Natural killer cell (primary cell): ENCODE measurements around the gene DUS2. TPM values are rescaled to one million over a fixed set of nuclear protein-coding genes. Genes with fewer than 3 reads are reported as not detected.
A peak's percentile ranks its signal among the peaks of the same experiment; 100 is the strongest.

ENCODE experiments used
- ATAC-seq, 3 donors: fragments of 150-1000 bp in 2 of 3; fragments of 200-7000 bp in 1 of 3; cut with Tn5 transposase; 1 replicate in 1 of 3; 2 replicates in 2 of 3; pipeline ENCODE4 v1.10.0; 2021; ENCODE audit warnings: mild to moderate bottlenecking in 2 of 3, moderate library complexity in 2 of 3
- DNase-seq, 2 donors: peaks; one replicate each; pipeline versions ENCODE4 v3.0.0 to v3.0.0-alpha.2; 2013 to 2021; ENCODE audit warnings: mixed read lengths in 1 of 2
- H3K27ac ChIP-seq: one replicate; pipeline ENCODE4 v1.5.1; 2013; ENCODE audit warnings: mild to moderate bottlenecking, low read length
- H3K27me3 ChIP-seq: one replicate; pipeline ENCODE4 v1.6.1; 2013; ENCODE audit warnings: low read length; ENCODE audit not compliant: control insufficient read depth, insufficient read depth
- H3K36me3 ChIP-seq: one replicate; pipeline ENCODE4 v1.6.1; 2013; ENCODE audit warnings: low read length; ENCODE audit not compliant: control insufficient read depth, insufficient read depth
- H3K4me1 ChIP-seq: one replicate; pipeline ENCODE4 v1.6.1; 2013; ENCODE audit warnings: low read length; ENCODE audit not compliant: control insufficient read depth, insufficient read depth
- H3K4me3 ChIP-seq: one replicate; pipeline ENCODE4 v1.5.1; 2013; ENCODE audit warnings: low read length
- H3K9me3 ChIP-seq: one replicate; pipeline ENCODE4 v1.6.1; 2013; ENCODE audit warnings: low read length; ENCODE audit not compliant: control insufficient read depth, insufficient read depth
- H3K27ac Mint-ChIP-seq, 2 donors: one replicate each; pipeline ENCODE4 v1.8.0; 2022; ENCODE audit warnings: mild to moderate bottlenecking in 2 of 2, mixed read lengths in 2 of 2, moderate library complexity in 1 of 2
- H3K27me3 Mint-ChIP-seq, 2 donors: one replicate each; pipeline ENCODE4 v1.8.0; 2022; ENCODE audit warnings: low read depth in 2 of 2, mixed read lengths in 2 of 2
- H3K36me3 Mint-ChIP-seq: one replicate; pipeline ENCODE4 v1.8.0; 2022; ENCODE audit warnings: mixed read lengths
- H3K4me1 Mint-ChIP-seq, 2 donors: one replicate each; pipeline ENCODE4 v1.8.0; 2022; ENCODE audit warnings: mixed read lengths in 2 of 2
- H3K4me3 Mint-ChIP-seq: one replicate; pipeline ENCODE4 v1.8.0; 2022; ENCODE audit warnings: mild to moderate bottlenecking, moderate library complexity, mixed read lengths
- H3K9me3 Mint-ChIP-seq, 2 donors: one replicate each; pipeline ENCODE4 v1.8.0; 2022; ENCODE audit warnings: mixed read lengths in 2 of 2
- WGBS: methylation state at CpG from one replicate; pipeline ENCODE4 v1.1.7; 2013; ENCODE audit warnings: missing lambda C conversion rate; ENCODE audit not compliant: insufficient coverage; 5-methylcytosine and 5-hydroxymethylcytosine counted together
- intact Hi-C: fragments of 100-400 bp; cut with micrococcal nuclease; formaldehyde crosslinking; loops from one replicate; pipeline ENCODE4 v1.14.2; 2022
- total RNA-seq, 4 donors: library from RNA; stranded (reverse); fragments of 120-200 nt in 1 of 4; gene quantifications; one replicate each; pipeline versions ENCODE4 v1.2.3 to v1.2.4, GENCODE V29; 2013 to 2022
- TF ChIP-seq, protein P1 (sequence below): fragments of 200-600 bp; IDR thresholded peaks from one replicate; pipeline ENCODE4 v1.8.0; 2022; ENCODE audit warnings: antibody characterized with exemption

The DUS2 gene
- total RNA-seq, 3 donors from 2014 or later (not counting 1 experiment from before 2014, with no cell fraction given) = 21.6 to 24.2 (median 22.7) TPM

DNA sequence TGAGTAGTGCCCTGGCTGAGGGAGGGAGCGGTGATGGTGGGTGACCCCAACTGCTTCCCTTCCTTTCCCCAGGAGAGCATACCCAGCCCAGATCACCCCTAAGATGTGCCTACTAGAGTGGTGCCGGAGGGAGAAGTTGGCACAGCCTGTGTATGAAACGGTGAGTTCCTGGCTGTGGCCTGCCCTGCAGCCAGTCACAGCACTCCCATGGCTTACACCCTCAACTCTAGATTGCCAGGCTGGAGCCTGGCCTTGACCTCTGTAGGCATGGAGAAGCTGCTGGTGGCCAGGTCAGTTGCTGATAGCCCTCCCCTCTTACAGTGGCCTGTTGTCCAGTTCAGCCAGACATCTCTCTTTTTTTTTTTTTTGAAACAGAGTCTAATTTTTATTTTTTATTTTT, 53.5 kb downstream of the DUS2 start:
- H3K36me3 ChIP-seq = peaks cover 25% of the 10 kb centered on the region
- H3K4me3 Mint-ChIP-seq = peak overlapping the region; percentile 57
- TF ChIP-seq, protein P1, sequence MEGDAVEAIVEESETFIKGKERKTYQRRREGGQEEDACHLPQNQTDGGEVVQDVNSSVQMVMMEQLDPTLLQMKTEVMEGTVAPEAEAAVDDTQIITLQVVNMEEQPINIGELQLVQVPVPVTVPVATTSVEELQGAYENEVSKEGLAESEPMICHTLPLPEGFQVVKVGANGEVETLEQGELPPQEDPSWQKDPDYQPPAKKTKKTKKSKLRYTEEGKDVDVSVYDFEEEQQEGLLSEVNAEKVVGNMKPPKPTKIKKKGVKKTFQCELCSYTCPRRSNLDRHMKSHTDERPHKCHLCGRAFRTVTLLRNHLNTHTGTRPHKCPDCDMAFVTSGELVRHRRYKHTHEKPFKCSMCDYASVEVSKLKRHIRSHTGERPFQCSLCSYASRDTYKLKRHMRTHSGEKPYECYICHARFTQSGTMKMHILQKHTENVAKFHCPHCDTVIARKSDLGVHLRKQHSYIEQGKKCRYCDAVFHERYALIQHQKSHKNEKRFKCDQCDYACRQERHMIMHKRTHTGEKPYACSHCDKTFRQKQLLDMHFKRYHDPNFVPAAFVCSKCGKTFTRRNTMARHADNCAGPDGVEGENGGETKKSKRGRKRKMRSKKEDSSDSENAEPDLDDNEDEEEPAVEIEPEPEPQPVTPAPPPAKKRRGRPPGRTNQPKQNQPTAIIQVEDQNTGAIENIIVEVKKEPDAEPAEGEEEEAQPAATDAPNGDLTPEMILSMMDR = no peak
- 69% methylated on average over 2 of the region's 3 CpGs for WGBS
- no peaks in the 10 kb centered on the region for H3K9me3 ChIP-seq
- no peaks in the 10 kb centered on the region for H3K27me3 ChIP-seq
- DNase-seq (no peak), ATAC-seq (no peak)
- H3K36me3 Mint-ChIP-seq = peaks cover 7% of the 10 kb centered on the region
- peaks cover 73 to 81% of the 10 kb centered on the region in 2 donors for H3K4me1 Mint-ChIP-seq
- peaks cover 100% of the 10 kb centered on the region for H3K4me1 ChIP-seq
- H3K27me3 Mint-ChIP-seq = no peaks in the 10 kb centered on the region
- intact Hi-C loops = no loop called here
- no peaks in the 10 kb centered on the region for H3K9me3 Mint-ChIP-seq
- peak overlapping the region; percentile 94 to 96 for H3K27ac Mint-ChIP-seq
- H3K27ac ChIP-seq = peak overlapping the region; percentile 73
- no peak overlapping the region for H3K4me3 ChIP-seq

DNA sequence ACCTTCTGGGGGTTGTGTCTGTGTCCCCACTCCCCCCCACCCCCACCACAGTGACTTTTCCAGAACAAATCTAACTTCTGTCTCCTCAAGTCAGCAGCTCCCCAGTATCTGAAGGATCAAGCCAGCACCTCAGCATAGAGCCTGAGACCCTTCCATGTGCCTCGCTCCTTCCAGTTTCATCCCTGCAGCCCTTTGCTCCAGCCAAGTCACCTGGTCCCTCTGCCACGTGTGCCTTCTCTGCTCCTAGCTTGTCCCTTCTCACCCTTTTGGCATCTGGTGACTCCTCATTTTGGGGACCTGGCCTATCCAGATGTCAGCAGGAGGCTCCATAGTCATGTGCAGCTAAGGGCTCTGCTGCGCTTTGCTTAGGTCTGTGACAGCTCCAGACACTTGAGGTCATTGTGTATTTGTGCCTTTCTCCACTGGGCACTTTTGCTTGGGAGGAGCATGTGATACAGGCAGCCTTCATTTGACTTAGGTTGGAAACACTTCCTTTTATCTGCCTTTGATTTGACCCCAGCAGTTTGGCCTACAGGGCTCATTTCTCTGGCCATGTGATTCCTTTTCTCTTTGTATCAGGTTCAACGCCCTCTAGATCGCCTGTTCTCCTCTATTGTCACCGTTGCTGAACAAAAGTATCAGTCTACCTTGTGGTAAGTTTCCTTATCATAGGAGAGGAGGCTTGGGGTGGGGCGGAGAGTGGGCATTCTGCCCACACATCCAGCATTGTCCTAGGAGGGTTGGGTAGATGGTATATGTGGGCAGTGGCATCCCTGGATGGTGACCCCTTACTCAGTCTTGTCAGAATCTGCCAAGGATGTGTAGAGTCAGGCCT, 55.0 kb downstream of the DUS2 start:
- no peak overlapping the region for H3K4me3 ChIP-seq
- ATAC-seq (no peak), DNase-seq (no peak)
- Mint-ChIP-seq H3K9me3 (no peaks in the 10 kb centered on the region), H3K36me3 (peaks cover 7% of the 10 kb centered on the region), H3K27ac (peak overlapping the region; percentile 81 to 93), H3K27me3 (no peaks in the 10 kb centered on the region), H3K4me3 (peak overlapping the region; percentile 58), H3K4me1 (peaks cover 80 to 82% of the 10 kb centered on the region in 2 donors)
- 88% methylated on average over 5 of the region's 7 CpGs for WGBS
- peaks cover 21% of the 10 kb centered on the region for H3K36me3 ChIP-seq
- peaks cover 100% of the 10 kb centered on the region for H3K4me1 ChIP-seq
- intact Hi-C loops = no loop called here
- TF ChIP-seq, protein P1 = no peak
- H3K27ac ChIP-seq = peak overlapping the region; percentile 82
- H3K27me3 ChIP-seq = no peaks in the 10 kb centered on the region
- no peaks in the 10 kb centered on the region for H3K9me3 ChIP-seq

DNA sequence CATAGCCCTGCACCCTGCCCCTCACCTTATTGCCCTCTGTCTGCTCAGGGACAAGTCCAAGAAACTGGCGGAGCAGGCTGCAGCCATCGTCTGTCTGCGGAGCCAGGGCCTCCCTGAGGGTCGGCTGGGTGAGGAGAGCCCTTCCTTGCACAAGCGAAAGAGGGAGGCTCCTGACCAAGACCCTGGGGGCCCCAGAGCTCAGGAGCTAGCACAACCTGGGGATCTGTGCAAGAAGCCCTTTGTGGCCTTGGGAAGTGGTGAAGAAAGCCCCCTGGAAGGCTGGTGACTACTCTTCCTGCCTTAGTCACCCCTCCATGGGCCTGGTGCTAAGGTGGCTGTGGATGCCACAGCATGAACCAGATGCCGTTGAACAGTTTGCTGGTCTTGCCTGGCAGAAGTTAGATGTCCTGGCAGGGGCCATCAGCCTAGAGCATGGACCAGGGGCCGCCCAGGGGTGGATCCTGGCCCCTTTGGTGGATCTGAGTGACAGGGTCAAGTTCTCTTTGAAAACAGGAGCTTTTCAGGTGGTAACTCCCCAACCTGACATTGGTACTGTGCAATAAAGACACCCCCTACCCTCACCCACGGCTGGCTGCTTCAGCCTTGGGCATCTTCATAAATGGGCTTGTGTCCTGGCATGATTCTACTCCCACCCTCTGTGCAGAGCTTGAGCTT, 55.8 kb downstream of the DUS2 start:
- Mint-ChIP-seq H3K36me3 (peaks cover 7% of the 10 kb centered on the region), H3K4me3 (peak overlapping the region; percentile 58), H3K9me3 (no peaks in the 10 kb centered on the region), H3K27ac (peak overlapping the region; percentile 81 to 93), H3K27me3 (no peaks in the 10 kb centered on the region), H3K4me1 (peaks cover 84 to 86% of the 10 kb centered on the region in 2 donors)
- Histone ChIP-seq H3K36me3 (peaks cover 21% of the 10 kb centered on the region), H3K4me1 (peaks cover 100% of the 10 kb centered on the region), H3K27ac (peak overlapping the region; percentile 82), H3K9me3 (no peaks in the 10 kb centered on the region), H3K4me3 (no peak overlapping the region), H3K27me3 (no peaks in the 10 kb centered on the region)
- intact Hi-C loops = no loop called here
- TF ChIP-seq, protein P1 = no peak
- 82% methylated on average over 8 of the region's 8 CpGs for WGBS
- ATAC-seq = no peak
- peak in 1 of 2 donors; percentile 38 for DNase-seq
